ENCODE measurements around the gene CCDC12.

The CCDC12 gene

GRCh38 chr3:46976326-46977190, at the start of gene CCDC12:
CCDC12 (minus strand) TSS chr3:46976745; CDS start chr3:46976732, 13 bp downstream.
- peak; percentile 98 for DNase-seq

DNA sequence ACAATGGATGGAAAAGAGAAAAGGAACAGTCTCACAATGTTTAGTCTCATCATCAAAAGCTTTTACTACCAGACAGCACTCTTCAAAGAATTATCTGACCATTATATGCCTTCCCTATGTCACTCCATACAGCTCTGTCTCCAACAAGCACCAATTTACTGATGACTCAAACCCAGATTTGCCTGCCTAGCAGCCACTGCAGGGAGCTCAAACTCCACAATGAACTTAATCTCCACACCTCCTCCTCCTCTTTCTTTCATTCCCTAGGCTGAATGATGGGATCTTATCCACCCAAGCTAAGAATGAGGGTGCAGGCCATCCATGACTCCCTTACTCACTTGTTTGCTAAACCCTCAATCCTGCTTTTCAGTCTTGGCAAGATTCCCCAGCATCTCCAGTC, 48.4 kb upstream of the CCDC12 start:
- DNase-seq = no peak

DNA sequence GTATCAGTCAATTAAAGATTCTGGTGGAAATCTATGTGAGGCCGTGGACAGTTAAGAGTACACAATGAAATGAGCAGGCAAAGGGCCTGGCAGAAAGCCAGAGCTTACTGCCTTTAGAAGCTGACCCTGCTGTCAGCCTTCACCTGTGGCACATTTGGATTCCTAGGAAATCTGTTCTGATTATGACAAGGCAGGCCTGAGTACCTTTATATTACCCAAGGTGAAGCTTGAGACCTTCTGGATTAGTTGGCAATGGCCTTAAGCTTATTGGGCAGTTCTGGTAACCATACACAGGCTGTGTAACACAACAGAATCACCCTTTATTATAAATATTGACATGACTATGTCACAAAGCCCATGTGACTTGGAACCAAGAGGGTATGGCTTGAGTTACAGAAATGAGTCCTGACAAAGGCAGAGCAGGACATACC, 46.1 kb upstream of the CCDC12 start:
- DNase-seq = no peak

- DNase-seq = no peak
Observed at GRCh38 chr3:47020311-47020710, 43.8 kb upstream of the CCDC12 start.

DNA sequence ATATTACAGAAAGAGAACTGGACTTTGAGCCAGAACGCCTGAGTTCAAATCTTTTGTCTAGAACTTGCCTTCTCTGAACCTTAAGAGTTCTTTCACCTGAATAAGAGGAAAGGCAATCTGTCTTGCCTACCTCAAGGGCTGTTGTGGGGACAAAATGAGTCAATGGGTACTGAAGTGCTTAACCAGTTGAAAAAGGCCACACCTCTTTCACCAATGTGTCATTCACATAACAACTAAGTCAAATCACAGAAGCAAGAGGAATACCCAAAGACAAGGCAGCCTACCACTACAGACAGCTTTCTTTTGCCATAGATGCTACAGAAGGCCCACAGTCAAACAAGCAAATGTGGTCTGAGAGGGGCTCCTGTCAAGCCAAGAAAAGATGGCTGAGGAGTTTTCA, 42.7 kb upstream of the CCDC12 start:
- DNase-seq = no peak

DNA sequence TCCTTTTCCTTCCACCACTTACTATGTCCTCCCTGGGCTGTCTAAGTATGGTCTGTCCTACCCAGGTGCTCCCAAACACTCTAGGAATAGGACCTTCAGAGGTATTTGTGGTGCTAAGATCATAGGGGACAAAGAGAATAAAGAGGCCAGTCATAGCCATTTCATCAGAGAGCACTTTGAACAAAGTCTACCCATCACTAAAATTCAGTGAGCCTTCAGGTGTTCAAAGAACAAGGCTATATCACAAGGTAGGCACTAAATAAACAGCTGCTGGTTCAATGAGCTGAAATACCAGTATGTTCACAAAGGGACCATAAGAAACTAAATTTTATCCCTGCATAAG, 41.7 kb upstream of the CCDC12 start:
- DNase-seq = no peak

DNA sequence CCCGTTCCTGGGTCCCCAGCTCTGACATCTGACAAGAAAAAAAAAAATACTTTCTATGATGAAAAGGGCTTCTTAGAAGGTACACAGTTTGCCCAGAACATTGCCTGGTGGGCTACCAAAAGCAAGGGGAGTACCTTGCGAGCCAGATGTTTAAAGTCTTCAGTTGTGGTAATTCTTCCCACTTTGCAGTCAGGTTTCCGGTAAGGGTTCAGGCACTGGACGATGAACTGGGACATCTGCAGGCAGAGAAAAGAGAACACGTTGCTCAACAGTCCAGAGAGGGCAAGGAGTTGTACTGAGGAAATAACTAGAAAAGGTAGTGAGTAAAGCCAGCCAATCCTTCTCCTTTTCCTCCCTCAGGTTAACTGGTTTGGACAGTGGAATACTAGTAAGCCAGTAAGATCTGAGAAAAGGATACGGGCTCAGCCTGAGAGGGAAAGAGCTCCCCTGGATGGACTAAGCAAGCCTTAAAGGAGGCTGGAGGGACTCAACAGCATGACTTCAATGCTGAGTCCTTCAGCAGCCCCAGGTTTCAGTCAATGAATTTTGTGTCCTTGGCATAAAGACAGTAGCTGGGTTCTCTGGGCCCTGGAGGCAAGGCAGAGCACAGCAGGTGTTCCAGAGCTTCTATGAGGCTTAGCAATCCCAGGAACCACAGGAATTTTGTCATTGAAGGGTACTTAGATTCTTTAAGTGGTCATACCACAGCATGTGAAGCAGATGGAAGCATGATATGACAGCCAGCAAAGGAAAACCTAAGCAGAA, 41.1 kb upstream of the CCDC12 start:
- DNase-seq = no peak

DNA sequence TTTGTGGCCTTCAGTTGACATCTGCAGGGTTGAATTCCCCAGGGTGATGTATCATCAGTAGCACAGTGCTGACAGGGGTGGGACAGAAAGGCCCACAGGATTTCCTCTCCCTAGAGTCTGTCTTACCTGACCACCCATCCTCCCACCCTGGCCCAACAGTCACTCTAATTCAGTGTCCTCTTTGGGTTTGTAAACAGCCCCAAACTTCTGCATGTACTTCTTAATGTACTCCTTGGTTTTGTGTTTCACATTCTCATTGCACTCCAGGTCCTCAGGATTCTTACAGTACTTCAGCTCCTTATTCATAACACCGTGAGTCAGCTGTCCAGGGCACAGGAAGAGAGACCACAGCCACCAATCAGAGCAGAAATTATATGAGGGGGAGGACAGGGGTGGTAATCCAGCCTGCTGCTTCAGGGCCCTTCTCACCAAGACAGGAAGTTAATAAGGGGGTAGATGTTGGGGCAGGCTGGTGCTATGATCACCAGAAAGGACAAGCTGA, 40.4 kb upstream of the CCDC12 start:
- peak in 1 of 2 donors; percentile 34 for DNase-seq

DNA sequence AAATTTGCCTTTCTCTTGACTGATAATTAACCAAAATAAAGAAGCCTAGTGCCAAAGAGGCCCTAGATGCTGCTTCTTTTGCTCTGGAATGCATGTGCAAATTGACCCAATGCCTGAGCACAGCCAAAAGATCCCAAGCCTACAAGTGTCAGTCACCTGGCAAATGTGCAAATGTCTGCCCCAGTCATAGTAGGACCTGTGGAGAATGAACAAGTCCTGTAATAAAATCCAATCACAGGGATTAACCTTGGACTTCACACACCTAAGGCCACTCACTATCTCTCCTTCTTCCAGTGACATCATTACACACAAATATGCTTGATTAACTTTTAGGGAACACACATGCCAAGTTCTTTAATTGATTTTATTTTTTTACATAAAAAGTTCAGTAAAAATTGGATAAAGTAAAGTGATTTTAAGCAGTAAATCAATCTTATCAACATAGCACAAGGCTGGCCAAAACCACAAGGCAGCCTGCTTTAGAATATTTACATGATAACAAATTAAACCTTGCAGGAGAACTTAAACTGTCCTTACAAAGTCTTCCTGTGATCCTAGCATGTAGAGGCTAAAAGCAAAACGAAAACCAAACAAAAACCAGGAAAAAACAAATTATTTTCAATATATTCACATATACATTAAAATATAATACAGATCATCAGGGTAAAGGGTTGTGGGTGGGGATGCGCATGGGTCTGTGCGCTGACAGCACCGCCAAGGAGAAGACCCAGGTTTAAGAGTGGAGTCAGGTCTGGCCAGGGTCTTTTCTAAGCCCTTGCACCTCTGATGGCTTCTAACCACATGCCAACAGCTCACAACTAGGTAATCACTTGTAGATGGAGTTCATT, 39.8 kb upstream of the CCDC12 start:
- DNase-seq = no peak

DNA sequence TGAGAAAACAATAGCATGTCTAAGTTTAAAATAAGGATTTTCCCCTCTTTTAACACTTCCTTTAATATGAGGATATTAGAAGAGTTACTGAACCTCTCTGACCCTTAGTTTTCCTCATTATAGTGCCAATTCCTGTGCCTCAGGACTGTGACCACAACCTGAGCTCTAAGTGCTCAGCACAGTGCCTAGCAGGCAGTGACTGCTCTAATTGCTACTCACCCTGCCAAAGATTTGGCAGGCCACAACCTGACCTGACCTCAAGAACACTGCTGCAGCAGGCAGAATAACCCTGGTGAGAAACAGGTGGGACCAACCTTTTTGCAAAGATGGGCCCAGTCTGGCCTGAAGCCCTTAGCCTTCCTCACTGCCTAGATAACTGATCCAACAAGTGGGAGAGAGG, 38.6 kb upstream of the CCDC12 start:
- no peak for DNase-seq

- DNase-seq = no peak
Observed at GRCh38 chr3:47014036-47014435, 37.5 kb upstream of the CCDC12 start.

GRCh38 chr3:47013231-47013630, 36.7 kb upstream of the CCDC12 start:
- no peak for DNase-seq

DNA sequence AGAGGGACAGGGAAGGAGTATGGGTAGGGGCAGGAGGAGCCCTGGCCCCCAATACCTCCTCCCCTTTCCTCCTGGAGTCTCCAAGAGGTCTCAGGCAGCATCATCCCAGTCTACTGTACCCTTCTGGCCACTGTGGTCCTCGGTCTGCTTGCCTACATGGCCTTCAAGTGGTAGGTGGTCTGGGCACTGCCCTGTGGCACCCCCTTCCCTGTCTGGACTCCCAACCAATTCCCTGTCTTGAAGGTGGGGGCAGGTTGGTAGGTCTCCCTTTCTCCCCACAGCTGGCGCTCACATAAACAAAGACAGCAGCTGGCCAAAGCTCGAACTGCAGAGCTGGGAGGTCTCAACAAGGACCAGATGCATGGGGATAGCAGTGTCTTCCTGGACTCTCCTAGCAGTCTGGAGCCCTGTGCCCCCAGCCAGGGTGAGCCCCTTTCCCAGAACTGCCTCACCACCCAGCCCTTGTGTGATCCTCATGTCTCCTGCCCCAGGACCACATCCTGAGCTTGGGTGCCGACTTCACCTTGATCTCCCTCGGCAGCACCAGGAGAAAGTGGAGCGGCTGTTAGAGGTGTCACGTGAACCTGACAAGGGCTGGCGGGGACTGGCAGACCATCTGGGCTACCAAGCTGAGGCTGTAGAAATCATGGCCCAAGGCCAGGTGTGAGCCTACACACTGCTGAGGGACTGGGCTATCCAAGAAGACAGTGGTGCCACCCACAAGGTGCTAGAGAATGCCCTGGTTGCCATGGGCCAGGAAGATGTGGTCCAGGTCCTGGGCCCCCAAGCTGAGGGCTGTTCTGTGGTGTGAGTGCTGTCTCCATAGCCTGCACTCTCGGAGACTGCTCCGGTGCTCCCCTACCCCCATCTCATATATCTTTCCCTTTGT, 36.0 kb upstream of the CCDC12 start:
- DNase-seq = no peak

GRCh38 chr3:47011371-47011770, 34.8 kb upstream of the CCDC12 start:
- DNase-seq = no peak

DNA sequence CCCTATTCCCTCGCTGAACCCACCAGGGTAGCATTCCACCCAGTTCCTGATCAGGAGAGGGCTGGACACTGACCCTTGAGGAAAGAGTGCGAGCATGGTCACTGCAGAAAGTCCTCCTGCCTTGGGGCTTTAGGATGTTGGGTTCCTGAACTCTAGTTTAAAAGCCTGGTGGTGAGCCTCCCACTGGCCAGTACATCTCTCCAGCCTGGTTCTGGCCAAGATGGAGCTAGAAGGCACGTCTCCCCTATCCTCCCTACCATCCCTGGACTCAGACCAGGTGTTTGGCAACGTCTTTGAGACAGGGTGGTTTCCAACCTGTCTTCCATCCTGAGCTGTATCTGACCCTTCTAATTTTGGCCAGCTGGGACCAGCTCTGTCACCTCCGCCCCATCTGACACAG, 34.4 kb upstream of the CCDC12 start:
- no peak for DNase-seq

DNA sequence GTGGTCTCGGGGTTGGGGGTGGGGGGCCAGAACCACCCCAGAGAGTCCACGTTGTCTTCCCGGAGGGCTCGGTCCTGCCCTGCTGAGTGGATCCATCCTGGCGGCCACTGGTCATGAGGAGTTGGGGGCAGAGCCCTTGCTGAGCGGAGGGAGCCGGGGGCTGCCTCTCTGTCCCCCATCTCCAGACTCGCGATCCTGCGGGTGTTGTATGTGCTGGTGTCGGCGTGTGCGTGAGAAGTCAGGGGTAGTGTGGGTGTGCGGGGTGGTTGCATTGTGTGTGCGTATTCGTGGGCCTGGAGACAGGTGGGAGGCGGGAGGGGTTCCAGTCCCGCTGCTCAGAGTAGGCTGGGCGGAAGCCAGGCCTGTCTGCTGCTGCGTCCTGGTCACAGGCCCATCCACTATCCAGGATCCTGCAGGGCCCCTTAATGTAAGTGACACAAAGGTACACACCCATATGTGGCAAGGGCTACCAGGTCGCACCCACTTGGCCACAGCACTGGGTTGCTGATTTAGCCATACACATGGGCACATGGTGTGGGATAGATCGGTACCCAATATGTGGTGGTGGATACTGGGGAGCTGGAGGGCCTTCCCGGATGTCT, 33.7 kb upstream of the CCDC12 start:
- DNase-seq = no peak

DNA sequence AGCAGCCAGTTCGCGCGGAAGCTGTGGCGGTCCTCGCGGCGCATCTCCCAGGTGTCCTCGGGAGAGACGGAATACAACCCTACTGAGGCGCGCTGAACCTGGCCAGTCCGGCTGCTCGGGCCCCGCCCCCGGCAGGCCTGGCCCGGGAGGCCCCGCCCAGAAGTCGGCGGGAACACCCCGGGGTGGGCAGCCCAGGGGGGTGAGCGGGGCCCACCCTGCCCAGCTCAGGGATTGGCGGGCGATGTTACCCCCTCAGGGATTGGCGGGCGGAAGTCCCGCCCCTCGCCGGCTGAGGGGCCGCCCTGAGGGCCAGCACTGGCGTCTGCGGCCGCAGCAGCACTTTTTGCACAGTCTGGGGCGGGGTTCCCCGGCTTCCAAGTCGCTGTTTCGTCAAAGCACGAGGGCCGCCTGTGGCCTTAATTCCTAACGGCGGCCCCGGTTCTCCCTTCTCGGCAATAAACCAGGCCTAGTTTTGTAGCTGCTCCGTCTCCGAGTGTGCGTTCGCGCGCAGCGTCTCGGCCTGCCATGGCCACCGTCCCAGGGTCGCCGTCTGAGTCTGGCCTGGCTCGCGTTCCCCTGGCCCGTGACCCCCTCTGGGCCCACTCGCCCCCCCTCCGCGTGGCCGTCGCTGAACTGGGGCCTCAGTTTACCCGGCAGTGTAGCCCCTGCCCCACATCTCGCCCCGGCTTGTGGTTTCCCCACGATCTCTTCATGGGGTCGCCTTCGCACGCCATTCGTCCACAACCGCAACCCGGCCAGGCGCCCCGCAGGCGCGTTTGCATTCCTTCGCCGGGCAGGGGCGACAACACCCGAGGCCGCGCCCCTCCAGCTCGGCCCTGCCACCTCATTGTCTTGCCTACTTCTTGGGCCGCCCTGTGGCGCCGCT, 32.9 kb upstream of the CCDC12 start:
- peak; percentile 80 to 90 for DNase-seq

DNA sequence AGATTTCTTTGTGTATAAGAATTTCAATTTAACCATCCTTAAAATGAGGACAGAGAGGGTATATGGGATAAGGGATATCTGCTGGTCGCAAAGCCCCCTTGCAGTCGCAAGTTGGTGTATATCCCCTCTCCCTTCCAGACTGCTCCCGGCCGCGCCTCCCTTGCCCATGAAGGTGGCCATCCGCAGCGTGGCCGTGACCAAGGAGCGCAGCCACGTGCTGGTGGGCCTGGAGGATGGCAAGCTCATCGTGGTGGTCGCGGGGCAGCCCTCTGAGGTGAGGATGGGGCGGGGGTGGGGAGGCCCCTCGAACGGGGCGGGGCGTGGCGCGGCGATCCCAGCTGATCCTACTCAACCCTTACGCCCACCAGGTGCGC, 32.3 kb upstream of the CCDC12 start:
- no peak for DNase-seq

DNA sequence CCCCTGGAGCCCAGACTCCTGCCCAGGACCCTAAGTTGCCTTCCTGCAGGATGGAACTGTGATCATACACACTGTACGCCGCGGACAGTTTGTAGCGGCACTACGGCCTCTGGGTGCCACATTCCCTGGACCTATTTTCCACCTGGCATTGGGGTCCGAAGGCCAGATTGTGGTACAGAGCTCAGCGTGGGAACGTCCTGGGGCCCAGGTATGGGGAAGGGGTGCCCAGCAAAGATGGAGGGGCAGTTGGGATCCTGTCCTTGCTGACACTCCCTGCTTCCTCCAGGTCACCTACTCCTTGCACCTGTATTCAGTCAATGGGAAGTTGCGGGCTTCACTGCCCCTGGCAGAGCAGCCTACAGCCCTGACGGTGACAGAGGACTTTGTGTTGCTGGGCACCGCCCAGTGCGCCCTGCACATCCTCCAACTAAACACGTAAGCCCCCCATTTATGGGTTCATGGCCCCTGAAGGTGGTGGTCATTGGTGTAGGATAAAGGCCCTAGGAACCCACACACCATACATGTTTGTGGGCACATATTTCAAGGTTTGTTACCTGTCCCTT, 31.8 kb upstream of the CCDC12 start:
- no peak for DNase-seq
